Thyroid gland (tissue), 4 donors: Measurements from ENCODE around the gene IHH.

ENCODE experiments used
- CTCF ChIP-seq, 6 experiments: fragments of 200-600 bp in 3 of 6; fragments of 450-650 bp in 3 of 6; sonication (generic) in 3 of 6; IDR thresholded peaks; one replicate each; pipeline ENCODE4 v1.5.1; 2016 to 2019; ENCODE audit warnings: antibody characterized with exemption in 6 of 6, mild to moderate bottlenecking in 2 of 6, inconsistent platforms in 1 of 6, moderate library complexity in 1 of 6
- POLR2A ChIP-seq, 2 donors: fragments of 450-650 bp; IDR thresholded peaks; one replicate each; pipeline ENCODE4 v1.6.1; 2017; ENCODE audit warnings: antibody characterized with exemption in 2 of 2, mild to moderate bottlenecking in 2 of 2, moderate library complexity in 1 of 2

GRCh38 chr2:219029829-219030165 lies 30.9 kb downstream of the IHH start:
- no peak for TF ChIP-seq POLR2A (IDR thresholded peaks at IDR 0.05)
- peak; percentile 77 to 96 (median 87) for TF ChIP-seq CTCF (IDR thresholded peaks at IDR 0.05)
